Kidney (tissue), 14 donors: ENCODE measurements around the gene QPCTL. TPM values are rescaled to one million over a fixed set of nuclear protein-coding genes. Genes with fewer than 3 reads are reported as not detected.

Source experiments
- DNase-seq, 5 donors: peaks; one replicate each; pipeline ENCODE4 v3.0.0-alpha.2; 2013 to 2020
- FAIRE-seq: peaks from 2 replicates; lab custom pipeline; 2012; peaks lifted over from hg19 to GRCh38; lab: Jason Lieb, UNC
- H3K27ac ChIP-seq, 2 donors: one replicate each; pipeline ENCODE4 v1.7.0; 2013; ENCODE audit warnings: low read depth in 2 of 2, low read length in 2 of 2, inconsistent platforms in 1 of 2
- H3K27me3 ChIP-seq: one replicate; pipeline ENCODE4 v1.7.1; 2013; ENCODE audit warnings: low read length, inconsistent platforms; ENCODE audit not compliant: control insufficient read depth, insufficient read depth
- H3K36me3 ChIP-seq, 3 donors: one replicate each; pipeline versions ENCODE4 v1.7.0 to v1.7.1; 2013; ENCODE audit warnings: low read length in 3 of 3, control low read depth in 1 of 3, inconsistent platforms in 1 of 3; ENCODE audit not compliant: insufficient read depth in 3 of 3, control insufficient read depth in 2 of 3
- H3K4me1 ChIP-seq, 3 donors: one replicate each; pipeline versions ENCODE4 v1.7.0 to v1.7.1; 2013; ENCODE audit warnings: low read length in 3 of 3, inconsistent platforms in 1 of 3, low read depth in 1 of 3; ENCODE audit not compliant: control insufficient read depth in 2 of 3, insufficient read depth in 2 of 3
- H3K4me3 ChIP-seq, 3 donors: one replicate each; pipeline versions ENCODE4 v1.7.0 to v1.8.1; 2013; ENCODE audit warnings: low read length in 3 of 3, control low read depth in 1 of 3, inconsistent platforms in 1 of 3
- H3K9ac ChIP-seq, 3 donors: one replicate each; pipeline versions ENCODE4 v1.7.0 to v1.7.1; 2013; ENCODE audit warnings: low read length in 3 of 3, control low read depth in 1 of 3, inconsistent platforms in 1 of 3
- H3K9me3 ChIP-seq, 3 donors: one replicate each; pipeline versions ENCODE4 v1.7.0 to v1.7.1; 2013; ENCODE audit warnings: low read length in 3 of 3, control low read depth in 1 of 3, inconsistent platforms in 1 of 3; ENCODE audit not compliant: control insufficient read depth in 2 of 3, insufficient read depth in 1 of 3
- intact Hi-C: fragments of 100-400 bp; cut with DNase I; formaldehyde crosslinking; loops from one replicate; pipeline ENCODE4 v1.11.1; 2022
- polyA plus RNA-seq: library from polyadenylated mRNA; stranded (reverse); fragments of 350-450 nt; fragmentation: Illumina TruSeq; extraction: RNeasy Lipid Tissue Mini Kit (QIAGEN cat#74804); gene quantifications from one replicate; pipeline ENCODE4 v1.2.3, GENCODE V29; 2014; ENCODE audit warnings: low read depth, low replicate concordance; ENCODE audit not compliant: insufficient read depth
- total RNA-seq: library from RNA; stranded (reverse); fragmentation: NEBNext Ultra II Directional; extraction: Animal tissue kit (Norgen Biotek cat#: 25700); gene quantifications from one replicate; pipeline ENCODE4 v1.2.1, GENCODE V29; 2021
- TF ChIP-seq, protein P1 (sequence below): IDR thresholded peaks from 3 replicates; pipeline ENCODE4 v1.5.1; 2012; ENCODE audit warnings: mild to moderate bottlenecking, moderate library complexity, borderline replicate concordance; ENCODE audit not compliant: insufficient read depth; ENCODE audit errors: extremely low read depth
- donor health status: control.
- donor health status: control.
- donor health status: control.
- donor health status: control.
- donor health status: control.
- donor health status: DM: yes; HTN: yes; CAD: no.
- donor health status: Normal renal cell carcinoma (clear cell type).

The QPCTL gene
- total and polyA plus RNA-seq, 2 donors from 2014 or later: 6.8 to 8.0 TPM

DNA sequence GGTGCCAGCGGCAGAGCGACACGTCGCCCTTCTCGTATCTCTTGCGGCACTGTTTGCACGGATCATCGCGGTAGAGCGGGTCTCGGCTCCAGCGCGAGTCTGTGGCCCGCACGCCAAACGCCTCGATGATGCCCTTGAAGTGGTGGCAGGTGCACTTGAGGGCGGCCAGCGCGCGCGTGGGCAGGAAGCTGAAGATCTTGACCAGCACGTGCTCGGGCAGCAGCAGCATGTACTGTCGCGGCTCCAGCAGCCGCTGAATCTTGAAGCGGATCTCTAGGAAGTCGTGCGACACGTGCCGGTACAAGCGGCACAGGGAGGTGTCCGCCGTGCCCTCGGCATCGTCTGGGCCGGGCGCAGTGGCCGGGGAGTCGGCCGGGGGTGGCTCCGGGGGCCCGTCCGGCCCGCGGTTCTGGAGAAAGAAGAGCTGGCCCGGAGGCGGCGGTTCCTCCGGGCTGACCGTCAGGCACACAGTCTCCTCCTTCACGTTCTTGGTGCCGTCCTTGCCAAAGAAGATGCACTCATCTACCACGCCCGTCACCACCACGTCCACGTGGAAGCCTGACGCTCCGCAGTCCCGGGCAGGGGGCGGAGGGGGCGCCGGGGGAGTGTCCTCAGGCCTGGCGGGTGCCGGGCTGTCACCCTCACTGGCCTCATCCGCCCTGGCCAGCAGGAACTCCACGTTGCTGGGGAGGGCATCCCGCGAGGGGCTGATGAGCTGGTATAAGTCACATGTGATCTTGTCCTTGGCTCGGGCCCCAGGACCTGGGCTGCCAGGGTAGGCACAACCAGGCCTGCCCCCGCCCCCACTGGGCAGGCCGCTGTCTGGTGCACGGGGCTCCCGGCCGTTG lies 19.6 kb downstream of the QPCTL start:
- FAIRE-seq (no peak), DNase-seq (peak in 2 of 5 donors; percentile 52 to 78)
- no peak overlapping the region for H3K9ac ChIP-seq
- TF ChIP-seq, protein P1, sequence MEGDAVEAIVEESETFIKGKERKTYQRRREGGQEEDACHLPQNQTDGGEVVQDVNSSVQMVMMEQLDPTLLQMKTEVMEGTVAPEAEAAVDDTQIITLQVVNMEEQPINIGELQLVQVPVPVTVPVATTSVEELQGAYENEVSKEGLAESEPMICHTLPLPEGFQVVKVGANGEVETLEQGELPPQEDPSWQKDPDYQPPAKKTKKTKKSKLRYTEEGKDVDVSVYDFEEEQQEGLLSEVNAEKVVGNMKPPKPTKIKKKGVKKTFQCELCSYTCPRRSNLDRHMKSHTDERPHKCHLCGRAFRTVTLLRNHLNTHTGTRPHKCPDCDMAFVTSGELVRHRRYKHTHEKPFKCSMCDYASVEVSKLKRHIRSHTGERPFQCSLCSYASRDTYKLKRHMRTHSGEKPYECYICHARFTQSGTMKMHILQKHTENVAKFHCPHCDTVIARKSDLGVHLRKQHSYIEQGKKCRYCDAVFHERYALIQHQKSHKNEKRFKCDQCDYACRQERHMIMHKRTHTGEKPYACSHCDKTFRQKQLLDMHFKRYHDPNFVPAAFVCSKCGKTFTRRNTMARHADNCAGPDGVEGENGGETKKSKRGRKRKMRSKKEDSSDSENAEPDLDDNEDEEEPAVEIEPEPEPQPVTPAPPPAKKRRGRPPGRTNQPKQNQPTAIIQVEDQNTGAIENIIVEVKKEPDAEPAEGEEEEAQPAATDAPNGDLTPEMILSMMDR: no peak
- intact Hi-C loops: no loop called here
- H3K9me3 ChIP-seq: no peaks in the 10 kb centered on the region
- H3K4me3 ChIP-seq: no peak overlapping the region
- no peaks in the 10 kb centered on the region for H3K36me3 ChIP-seq
- no peak overlapping the region for H3K27ac ChIP-seq
- H3K4me1 ChIP-seq: peaks cover 0 to 4% (median 0%) of the 10 kb centered on the region in 3 donors
- no peaks in the 10 kb centered on the region for H3K27me3 ChIP-seq

- Histone ChIP-seq H3K27ac (no peak overlapping the region), H3K4me3 (no peak overlapping the region), H3K36me3 (no peaks in the 10 kb centered on the region), H3K27me3 (no peaks in the 10 kb centered on the region), H3K9ac (no peak overlapping the region), H3K9me3 (no peaks in the 10 kb centered on the region), H3K4me1 (peaks cover 0 to 4% (median 0%) of the 10 kb centered on the region in 3 donors)
- intact Hi-C loops: no loop called here
- no peak for FAIRE-seq
- TF ChIP-seq, protein P1: no peak
- peak in 1 of 5 donors; percentile 77 for DNase-seq
Observed at GRCh38 chr19:45712699-45713067, 20.2 kb downstream of the QPCTL start.

- no peak for FAIRE-seq
- Histone ChIP-seq H3K4me1 (peaks cover 0 to 7% (median 3%) of the 10 kb centered on the region in 3 donors), H3K9me3 (no peaks in the 10 kb centered on the region), H3K27me3 (no peaks in the 10 kb centered on the region), H3K36me3 (no peaks in the 10 kb centered on the region), H3K9ac (no peak overlapping the region), H3K27ac (no peak overlapping the region), H3K4me3 (no peak overlapping the region)
- TF ChIP-seq, protein P1: no peak
- intact Hi-C loops: no loop called here
- DNase-seq: peak in 1 of 5 donors; percentile 74
Observed at GRCh38 chr19:45713141-45713540, 20.7 kb downstream of the QPCTL start.
